HepG2 (cell line): ENCODE data around the gene GIPC3. TPM values are rescaled to one million over a fixed set of nuclear protein-coding genes. Genes with fewer than 3 reads are reported as not detected.

Experiments used
- ATAC-seq: fragments of 200-7000 bp; cut with Tn5 transposase; 3 replicates; pipeline ENCODE4 v1.9.1; 2020; ENCODE audit warnings: mild to moderate bottlenecking, moderate library complexity
- BruUV-seq: library from RNA; stranded (reverse); fragments of 400-500 nt; replicated peaks from 2 replicates; lab custom pipeline; 2021; lab: Mats Ljungman, UMichigan
- CTCF ChIA-PET: fragments of 300-600 bp; formaldehyde crosslinking; extraction: SDS; loops from one replicate; lab custom pipeline; 2021; ENCODE audit warnings: low total read pairs, inconsistent platforms, low intra/inter-chr PET ratio; lab: Yijun Ruan, JAX
- POLR2A ChIA-PET: fragments of 350-600 bp; sonication (Branson Sonifier 250); formaldehyde crosslinking; loops from one replicate; lab custom pipeline; 2020; ENCODE audit warnings: antibody characterized with exemption, inconsistent platforms; lab: Yijun Ruan, JAX
- DNase-seq: peaks from one replicate; pipeline ENCODE4 v3.0.0-alpha.2; 2015; ENCODE audit warnings: low spot score
- FAIRE-seq: peaks from 3 replicates; lab custom pipeline; 2011; peaks lifted over from hg19 to GRCh38; lab: Jason Lieb, UNC
- H2AFZ ChIP-seq: one replicate; pipeline ENCODE4 v1.6.1; 2011; ENCODE audit warnings: low read length, inconsistent platforms
- H3K27ac ChIP-seq: fragments of 300-600 bp; 3 replicates; pipeline ENCODE4 v1.8.0; 2011; ENCODE audit warnings: mixed run types, mild to moderate bottlenecking, mixed read lengths, low read length, inconsistent platforms; ENCODE audit not compliant: insufficient read depth; ENCODE audit errors: extremely low read length
- H3K27me3 ChIP-seq, 2 experiments: fragments of 200-600 bp in 1 of 2; 2 replicates in 1 of 2; 3 replicates in 1 of 2; pipeline versions ENCODE4 v1.6.0 to v1.8.0; 2011; ENCODE audit warnings: low read length in 2 of 2, mild to moderate bottlenecking in 2 of 2, moderate library complexity in 2 of 2, inconsistent platforms in 1 of 2; ENCODE audit not compliant: insufficient read depth in 2 of 2, control insufficient read depth in 1 of 2
- H3K36me3 ChIP-seq, 2 experiments: fragments of 200-600 bp in 1 of 2; replicated peaks in 1 of 2; 2 replicates in 1 of 2; 3 replicates in 1 of 2; pipeline versions ENCODE4 v1.5.1 to v1.8.0; 2011; ENCODE audit warnings: low read length in 2 of 2, inconsistent platforms in 1 of 2; ENCODE audit not compliant: insufficient read depth in 2 of 2, control insufficient read depth in 1 of 2
- H3K4me1 ChIP-seq: 2 replicates; pipeline ENCODE4 v1.5.1; 2012; ENCODE audit warnings: low read length, inconsistent platforms; ENCODE audit not compliant: insufficient read depth
- H3K4me2 ChIP-seq: 2 replicates; pipeline ENCODE4 v1.6.0; 2011; ENCODE audit warnings: low read depth, low read length, inconsistent platforms
- H3K4me3 ChIP-seq, 3 experiments: fragments of 200-600 bp in 1 of 3; sonication (generic), shearing (Covaris generic) in 1 of 3; replicated peaks in 1 of 3; 2 replicates each; pipeline ENCODE4 v1.5.1; 2011 to 2016; ENCODE audit warnings: low read length in 3 of 3, inconsistent platforms in 2 of 3, low read depth in 2 of 3, mild to moderate bottlenecking in 2 of 3, control low read depth in 1 of 3, mixed read lengths in 1 of 3; ENCODE audit not compliant: insufficient read depth in 1 of 3
- H3K79me2 ChIP-seq: one replicate; pipeline ENCODE4 v1.6.1; 2011; ENCODE audit warnings: low read length, inconsistent platforms; ENCODE audit not compliant: insufficient read depth
- H3K9ac ChIP-seq: 2 replicates; pipeline ENCODE4 v1.6.0; 2011; ENCODE audit warnings: mild to moderate bottlenecking, low read depth, low read length, inconsistent platforms; ENCODE audit not compliant: insufficient read depth
- H3K9me3 ChIP-seq: 2 replicates; pipeline ENCODE4 v1.5.1; 2012; ENCODE audit warnings: mild to moderate bottlenecking, low read length
- H4K20me1 ChIP-seq: 2 replicates; pipeline ENCODE4 v1.6.0; 2011; ENCODE audit warnings: inconsistent platforms, mild to moderate bottlenecking, low read length, moderate library complexity; ENCODE audit not compliant: insufficient read depth
- ARNT ChIP-seq: fragments of 450-650 bp; IDR thresholded peaks from 2 replicates; pipeline ENCODE4 v1.6.1; 2017
- CEBPG ChIP-seq: IDR thresholded peaks from 2 replicates; pipeline ENCODE4 v1.6.1; 2016
- FOXK2 ChIP-seq: fragments of 450-650 bp; IDR thresholded peaks from 2 replicates; pipeline ENCODE4 v1.6.1; 2016
- GATAD2A ChIP-seq: IDR thresholded peaks from 2 replicates; pipeline ENCODE4 v1.6.1; 2016
- JUND ChIP-seq: sonication (generic); formaldehyde crosslinking; IDR thresholded peaks from 2 replicates; pipeline ENCODE4 v1.8.0; 2022; ENCODE audit warnings: mild to moderate bottlenecking, missing genetic modification reagents
- KDM1A ChIP-seq: IDR thresholded peaks from 2 replicates; pipeline ENCODE4 v1.6.1; 2016; ENCODE audit warnings: missing compliant biosample characterization
- KLF12 ChIP-seq: sonication (generic); formaldehyde crosslinking; IDR thresholded peaks from 2 replicates; pipeline ENCODE4 v1.4.0; 2020; ENCODE audit warnings: missing genetic modification reagents, borderline replicate concordance
- PAF1 ChIP-seq: IDR thresholded peaks from 2 replicates; pipeline ENCODE4 v1.6.1; 2016; ENCODE audit warnings: missing genetic modification reagents, missing compliant biosample characterization
- RAD21 ChIP-seq: fragments of 450-650 bp; formaldehyde crosslinking; IDR thresholded peaks from 2 replicates; pipeline ENCODE4 v1.5.0; 2020; ENCODE audit warnings: mild to moderate bottlenecking
- REPIN1 ChIP-seq: sonication (generic); formaldehyde crosslinking; IDR thresholded peaks from 2 replicates; pipeline ENCODE4 v1.8.0; 2022; ENCODE audit warnings: missing genetic modification reagents, low read depth, mild to moderate bottlenecking, borderline replicate concordance
- TAF15 ChIP-seq: fragments of 200-400 bp; formaldehyde crosslinking; IDR thresholded peaks from one replicate; pipeline ENCODE4 v1.6.1; 2018; ENCODE audit warnings: mild to moderate bottlenecking, low read depth, low read length; ENCODE audit not compliant: poor library complexity, severe bottlenecking
- TARDBP ChIP-seq: sonication (generic); formaldehyde crosslinking; IDR thresholded peaks from 2 replicates; pipeline ENCODE4 v1.8.0; 2022; ENCODE audit warnings: mild to moderate bottlenecking, missing genetic modification reagents
- ZBTB8A ChIP-seq: sonication (generic); formaldehyde crosslinking; IDR thresholded peaks from 2 replicates; pipeline ENCODE4 v1.4.0; 2020; ENCODE audit warnings: mild to moderate bottlenecking, low read depth, missing genetic modification reagents, borderline replicate concordance
- ZNF136 ChIP-seq: sonication (generic); formaldehyde crosslinking; IDR thresholded peaks from 2 replicates; pipeline ENCODE4 v1.8.1; 2022; ENCODE audit warnings: low read depth, mild to moderate bottlenecking, moderate library complexity, missing genetic modification reagents
- ZNF260 ChIP-seq: sonication (generic); formaldehyde crosslinking; IDR thresholded peaks from 2 replicates; pipeline ENCODE4 v1.4.0; 2020; ENCODE audit warnings: missing genetic modification reagents, low read depth, mild to moderate bottlenecking, borderline replicate concordance
- ZNF274 ChIP-seq: sonication (generic); formaldehyde crosslinking; IDR thresholded peaks from 2 replicates; pipeline ENCODE4 v1.5.1; 2020; ENCODE audit warnings: mild to moderate bottlenecking, missing genetic modification reagents
- ZNF75D ChIP-seq: sonication (generic); formaldehyde crosslinking; IDR thresholded peaks from 2 replicates; pipeline ENCODE4 v1.8.1; 2023; ENCODE audit warnings: missing genetic modification reagents, mild to moderate bottlenecking, borderline replicate concordance
- ZNF841 ChIP-seq: sonication (generic); formaldehyde crosslinking; IDR thresholded peaks from 2 replicates; pipeline ENCODE4 v1.8.1; 2023; ENCODE audit warnings: missing genetic modification reagents, borderline replicate concordance
- WGBS: methylation state at CpG from one replicate; pipeline ENCODE4 v1.1.6; 2017; ENCODE audit warnings: low lambda C conversion rate; 5-methylcytosine and 5-hydroxymethylcytosine counted together
- in situ Hi-C: cut with HindIII; loops from 2 replicates; pipeline ENCODE4 v1.10.0; 2017; ENCODE audit warnings: low pct_unique_long_range_greater_than_20kb; ENCODE audit not compliant: extremely low pct_ligation_motif_present
- intact Hi-C: fragments of 100-400 bp; cut with micrococcal nuclease; formaldehyde crosslinking; loops from one replicate; pipeline ENCODE4 v1.10.0; 2022; ENCODE audit not compliant: unreplicated experiment
- polyA plus RNA-seq, 8 experiments: library from polyadenylated mRNA; depleted of rRNA in 3 of 8; stranded (reverse) in 7 of 8; unstranded in 1 of 8; fragments of >200 nt; fragmentation: Illumina TruSeq in 4 of 8; extraction: Trizol in 4 of 8; gene quantifications; 2 replicates each; pipeline versions ENCODE4 v1.2.1 to v1.2.3, GENCODE V29; 2011 to 2016; ENCODE audit warnings: low read depth in 4 of 8, missing spikeins in 1 of 8, mixed read lengths in 1 of 8; ENCODE audit not compliant: insufficient read depth in 1 of 8
- total RNA-seq, 5 experiments: library from RNA; depleted of rRNA; stranded (reverse); fragments of >200 nt; fragmentation: Illumina TruSeq; extraction: Trizol; gene quantifications; 2 replicates each; pipeline ENCODE4 v1.2.3, GENCODE V29; 2016; ENCODE audit warnings: low read depth in 1 of 5
- TF ChIP-seq, protein P1 (sequence below): IDR thresholded peaks from 2 replicates; pipeline ENCODE4 v1.6.1; 2016
- TF ChIP-seq, protein P2 (sequence below), 2 experiments: sonication (generic) in 1 of 2; formaldehyde crosslinking in 1 of 2; IDR thresholded peaks; 2 replicates each; pipeline versions ENCODE4 v1.4.0 to v1.6.1; 2016 to 2020; ENCODE audit warnings: borderline replicate concordance in 1 of 2, low read depth in 1 of 2, mild to moderate bottlenecking in 1 of 2, missing genetic modification reagents in 1 of 2

Gene GIPC3
- total and polyA plus RNA-seq, 2 of the 13 experiments (the other 11 are each of a cell fraction or from before 2014, with no cell fraction given), result 0.05 TPM; not detected in 1

DNA sequence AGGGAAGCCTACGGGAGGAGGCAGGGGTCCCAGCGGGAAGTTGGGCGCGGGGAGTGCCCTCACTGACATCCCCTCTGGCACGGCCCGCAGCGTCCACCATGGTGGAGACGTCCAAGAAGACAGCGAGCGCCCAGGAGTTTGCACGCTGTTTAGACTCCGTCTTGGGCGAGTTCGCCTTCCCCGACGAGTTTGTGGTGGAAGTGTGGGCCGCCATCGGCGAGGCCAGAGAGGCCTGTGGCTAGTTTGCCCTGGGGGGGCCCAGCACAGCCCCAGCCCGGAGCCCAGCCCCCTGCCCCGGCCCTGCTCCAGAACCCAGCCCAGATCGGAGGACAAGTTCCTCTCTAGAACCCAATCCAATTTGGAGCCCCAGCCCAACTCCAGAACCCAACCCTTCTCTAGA lies 4.7 kb downstream of the GIPC3 start:
- Histone ChIP-seq H3K27ac (no peak overlapping the region), H3K4me3 (no peak overlapping the region), H3K9me3 (no peaks in the 10 kb centered on the region), H3K9ac (no peak overlapping the region), H3K36me3 (no peaks in the 10 kb centered on the region), H3K4me1 (no peaks in the 10 kb centered on the region), H2AFZ (no peak overlapping the region), H3K79me2 (no peaks in the 10 kb centered on the region), H3K4me2 (no peak overlapping the region), H4K20me1 (no peaks in the 10 kb centered on the region), H3K27me3 (peaks cover 5 to 33% of the 10 kb centered on the region in 2 experiments; a peak in 4 of 5 replicates)
- TF ChIP-seq ZBTB8A (CRISPR knock-in tag) (no peak), REPIN1 (no peak), ARNT (no peak), KLF12 (CRISPR knock-in tag) (no peak), TAF15 (no peak), TARDBP (CRISPR knock-in tag) (no peak), ZNF75D (CRISPR knock-in tag) (no peak), KDM1A (CRISPR knock-in tag) (no peak), FOXK2 (no peak), PAF1 (CRISPR knock-in tag) (no peak), ZNF136 (CRISPR knock-in tag) (no peak), ZNF274 (CRISPR knock-in tag) (no peak), CEBPG (CRISPR knock-in tag) (no peak), ZNF260 (CRISPR knock-in tag) (no peak), JUND (CRISPR knock-in tag) (no peak), ZNF841 (CRISPR knock-in tag) (no peak), GATAD2A (CRISPR knock-in tag) (no peak), RAD21 (CRISPR knock-in tag) (no peak)
- TF ChIP-seq, protein P1, sequence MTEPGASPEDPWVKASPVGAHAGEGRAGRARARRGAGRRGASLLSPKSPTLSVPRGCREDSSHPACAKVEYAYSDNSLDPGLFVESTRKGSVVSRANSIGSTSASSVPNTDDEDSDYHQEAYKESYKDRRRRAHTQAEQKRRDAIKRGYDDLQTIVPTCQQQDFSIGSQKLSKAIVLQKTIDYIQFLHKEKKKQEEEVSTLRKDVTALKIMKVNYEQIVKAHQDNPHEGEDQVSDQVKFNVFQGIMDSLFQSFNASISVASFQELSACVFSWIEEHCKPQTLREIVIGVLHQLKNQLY (CRISPR knock-in tag), result no peak
- TF ChIP-seq, protein P2, sequence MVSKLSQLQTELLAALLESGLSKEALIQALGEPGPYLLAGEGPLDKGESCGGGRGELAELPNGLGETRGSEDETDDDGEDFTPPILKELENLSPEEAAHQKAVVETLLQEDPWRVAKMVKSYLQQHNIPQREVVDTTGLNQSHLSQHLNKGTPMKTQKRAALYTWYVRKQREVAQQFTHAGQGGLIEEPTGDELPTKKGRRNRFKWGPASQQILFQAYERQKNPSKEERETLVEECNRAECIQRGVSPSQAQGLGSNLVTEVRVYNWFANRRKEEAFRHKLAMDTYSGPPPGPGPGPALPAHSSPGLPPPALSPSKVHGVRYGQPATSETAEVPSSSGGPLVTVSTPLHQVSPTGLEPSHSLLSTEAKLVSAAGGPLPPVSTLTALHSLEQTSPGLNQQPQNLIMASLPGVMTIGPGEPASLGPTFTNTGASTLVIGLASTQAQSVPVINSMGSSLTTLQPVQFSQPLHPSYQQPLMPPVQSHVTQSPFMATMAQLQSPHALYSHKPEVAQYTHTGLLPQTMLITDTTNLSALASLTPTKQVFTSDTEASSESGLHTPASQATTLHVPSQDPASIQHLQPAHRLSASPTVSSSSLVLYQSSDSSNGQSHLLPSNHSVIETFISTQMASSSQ (IDR thresholded peaks at IDR 0.05; ENCODE audit: low read depth), result no peak
- TF ChIP-seq, protein P2 (CRISPR knock-in tag; IDR thresholded peaks at IDR 0.05; ENCODE audit: borderline replicate concordance), result no peak
- ChIA-PET POLR2A (no interaction called here), CTCF (no interaction called here)
- DNase-seq, result no peak
- 81% methylated on average over 19 of the region's 22 CpGs for WGBS
- no TSS peak for BruUV-seq
- no peak for ATAC-seq
- FAIRE-seq, result no peak
- intact Hi-C loops, result no loop called here
- in situ Hi-C loops, result no loop called here
